DOHH2 (cell line): ENCODE measurements around the gene HOXD8.

Experiments used
- H3F3A ChIP-seq: fragments of 200-600 bp; sonication (generic), shearing (Covaris generic); 2 replicates; pipeline ENCODE4 v1.6.0; 2016; ENCODE audit warnings: antibody characterized with exemption, mild to moderate bottlenecking; ENCODE audit not compliant: control insufficient read depth, insufficient read depth
- H3K27ac ChIP-seq: fragments of 200-600 bp; sonication (generic); 2 replicates; pipeline ENCODE4 v1.5.1; 2014; ENCODE audit warnings: low read depth, mild to moderate bottlenecking, low read length, moderate library complexity
- H3K27me3 ChIP-seq: fragments of 200-600 bp; sonication (generic); 2 replicates; pipeline ENCODE4 v1.6.1; 2014; ENCODE audit warnings: mild to moderate bottlenecking, low read length, mixed read lengths; ENCODE audit not compliant: control insufficient read depth
- H3K36me3 ChIP-seq: fragments of 200-600 bp; sonication (generic); 2 replicates; pipeline ENCODE4 v1.6.1; 2014; ENCODE audit warnings: mild to moderate bottlenecking, low read length, moderate library complexity, mixed read lengths; ENCODE audit not compliant: control insufficient read depth
- H3K4me1 ChIP-seq: fragments of 200-600 bp; sonication (generic); 2 replicates; pipeline ENCODE4 v1.6.1; 2014; ENCODE audit warnings: mild to moderate bottlenecking, low read length, mixed read lengths; ENCODE audit not compliant: control insufficient read depth
- H3K4me2 ChIP-seq: fragments of 200-600 bp; sonication (generic); 2 replicates; pipeline ENCODE4 v1.6.0; 2014; ENCODE audit warnings: mild to moderate bottlenecking, low read length, moderate library complexity
- H3K4me3 ChIP-seq: fragments of 200-600 bp; sonication (generic); 2 replicates; pipeline ENCODE4 v1.5.1; 2014; ENCODE audit warnings: mild to moderate bottlenecking, low read length, mixed read lengths
- H3K79me2 ChIP-seq: fragments of 200-600 bp; sonication (generic); 2 replicates; pipeline ENCODE4 v1.6.1; 2014; ENCODE audit warnings: mild to moderate bottlenecking, low read length, mixed read lengths; ENCODE audit not compliant: control insufficient read depth
- H3K9me2 ChIP-seq: fragments of 200-600 bp; sonication (generic); replicated peaks from 2 replicates; pipeline ENCODE4 v1.6.1; 2014; ENCODE audit warnings: mild to moderate bottlenecking, low read length, mixed read lengths; ENCODE audit not compliant: control insufficient read depth
- H3K9me3 ChIP-seq: fragments of 200-600 bp; sonication (generic); 2 replicates; pipeline ENCODE4 v1.6.1; 2014; ENCODE audit warnings: antibody characterized with exemption, low read length, mixed read lengths; ENCODE audit not compliant: control insufficient read depth, insufficient read depth
- H4K20me1 ChIP-seq: fragments of 200-600 bp; sonication (generic); 2 replicates; pipeline ENCODE4 v1.6.0; 2014; ENCODE audit warnings: low read depth, mild to moderate bottlenecking, antibody characterized with exemption, low read length, moderate library complexity; ENCODE audit not compliant: control insufficient read depth, insufficient read depth
- EZH2phosphoT487 ChIP-seq: fragments of 200-600 bp; sonication (generic); IDR thresholded peaks from 2 replicates; pipeline ENCODE4 v1.6.1; 2017; ENCODE audit warnings: borderline replicate concordance, mild to moderate bottlenecking, antibody characterized with exemption, low read length, moderate library complexity, mixed read lengths
- TF ChIP-seq, protein P1 (sequence below): fragments of 200-600 bp; sonication (generic); IDR thresholded peaks from one replicate; pipeline ENCODE4 v1.5.1; 2014; ENCODE audit warnings: antibody characterized with exemption, mild to moderate bottlenecking, low read depth, low read length; ENCODE audit not compliant: poor library complexity, severe bottlenecking

The HOXD8 gene

GRCh38 chr2:176172895-176173566 is 43.5 kb downstream of the HOXD8 start:
- no peaks in the 10 kb centered on the region for H3K9me2 ChIP-seq
- H3K9me3 ChIP-seq = no peaks in the 10 kb centered on the region
- H3F3A ChIP-seq = no peaks in the 10 kb centered on the region
- no peak overlapping the region for H3K27ac ChIP-seq
- no peaks in the 10 kb centered on the region for H3K36me3 ChIP-seq
- no peaks in the 10 kb centered on the region for H3K79me2 ChIP-seq
- H3K4me1 ChIP-seq = no peaks in the 10 kb centered on the region
- H3K4me2 ChIP-seq = no peak overlapping the region
- no peak overlapping the region for H3K4me3 ChIP-seq
- TF ChIP-seq EZH2phosphoT487 = no peak
- TF ChIP-seq, protein P1, sequence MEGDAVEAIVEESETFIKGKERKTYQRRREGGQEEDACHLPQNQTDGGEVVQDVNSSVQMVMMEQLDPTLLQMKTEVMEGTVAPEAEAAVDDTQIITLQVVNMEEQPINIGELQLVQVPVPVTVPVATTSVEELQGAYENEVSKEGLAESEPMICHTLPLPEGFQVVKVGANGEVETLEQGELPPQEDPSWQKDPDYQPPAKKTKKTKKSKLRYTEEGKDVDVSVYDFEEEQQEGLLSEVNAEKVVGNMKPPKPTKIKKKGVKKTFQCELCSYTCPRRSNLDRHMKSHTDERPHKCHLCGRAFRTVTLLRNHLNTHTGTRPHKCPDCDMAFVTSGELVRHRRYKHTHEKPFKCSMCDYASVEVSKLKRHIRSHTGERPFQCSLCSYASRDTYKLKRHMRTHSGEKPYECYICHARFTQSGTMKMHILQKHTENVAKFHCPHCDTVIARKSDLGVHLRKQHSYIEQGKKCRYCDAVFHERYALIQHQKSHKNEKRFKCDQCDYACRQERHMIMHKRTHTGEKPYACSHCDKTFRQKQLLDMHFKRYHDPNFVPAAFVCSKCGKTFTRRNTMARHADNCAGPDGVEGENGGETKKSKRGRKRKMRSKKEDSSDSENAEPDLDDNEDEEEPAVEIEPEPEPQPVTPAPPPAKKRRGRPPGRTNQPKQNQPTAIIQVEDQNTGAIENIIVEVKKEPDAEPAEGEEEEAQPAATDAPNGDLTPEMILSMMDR = no peak
- peaks cover 45% of the 10 kb centered on the region for H3K27me3 ChIP-seq
- no peaks in the 10 kb centered on the region for H4K20me1 ChIP-seq

DNA sequence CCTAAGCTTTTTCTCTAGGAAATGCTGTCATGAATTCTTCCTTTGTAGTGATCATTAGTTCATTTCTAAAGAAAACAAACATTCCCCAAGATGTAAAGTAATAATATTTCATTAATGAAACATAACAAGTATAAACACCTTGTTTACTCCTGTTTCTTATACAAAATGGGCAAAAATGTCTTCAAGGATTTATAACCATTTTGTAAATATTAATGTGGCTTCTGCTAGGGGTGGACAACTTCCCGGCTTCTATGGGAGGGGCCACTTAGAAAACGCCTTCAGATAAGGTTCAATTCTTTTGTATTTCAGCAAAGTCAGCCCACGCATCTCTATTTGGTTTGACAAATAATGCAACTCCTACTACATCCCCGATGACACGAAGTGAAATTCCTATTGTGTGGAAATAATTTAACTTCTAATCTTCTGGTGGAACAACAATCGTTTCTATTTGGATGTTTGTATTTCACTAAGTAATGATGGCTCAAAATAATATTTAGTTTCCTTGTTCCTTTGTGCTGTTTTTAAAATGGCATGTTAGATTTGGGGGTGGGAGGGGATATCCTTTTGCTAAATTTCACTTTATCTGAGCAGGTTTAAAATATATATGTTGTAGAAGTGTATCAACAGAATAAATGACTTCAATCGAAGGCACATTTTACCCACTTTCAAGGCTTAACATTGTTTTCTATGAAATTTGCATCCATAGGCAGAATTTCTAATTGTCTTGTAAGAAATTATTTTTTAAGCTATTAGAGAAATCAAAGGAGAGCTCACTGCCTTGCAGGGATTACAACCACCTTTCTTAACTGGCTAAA is 44.3 kb downstream of the HOXD8 start:
- Histone ChIP-seq H3K9me2 (no peaks in the 10 kb centered on the region), H3K4me1 (no peaks in the 10 kb centered on the region), H3K79me2 (no peaks in the 10 kb centered on the region), H3K27me3 (peaks cover 52% of the 10 kb centered on the region), H3K4me2 (no peak overlapping the region), H3K27ac (no peak overlapping the region), H3K9me3 (no peaks in the 10 kb centered on the region), H3K36me3 (no peaks in the 10 kb centered on the region), H3F3A (no peaks in the 10 kb centered on the region), H4K20me1 (no peaks in the 10 kb centered on the region), H3K4me3 (no peak overlapping the region)
- TF ChIP-seq, protein P1 = no peak
- no peak for TF ChIP-seq EZH2phosphoT487

DNA sequence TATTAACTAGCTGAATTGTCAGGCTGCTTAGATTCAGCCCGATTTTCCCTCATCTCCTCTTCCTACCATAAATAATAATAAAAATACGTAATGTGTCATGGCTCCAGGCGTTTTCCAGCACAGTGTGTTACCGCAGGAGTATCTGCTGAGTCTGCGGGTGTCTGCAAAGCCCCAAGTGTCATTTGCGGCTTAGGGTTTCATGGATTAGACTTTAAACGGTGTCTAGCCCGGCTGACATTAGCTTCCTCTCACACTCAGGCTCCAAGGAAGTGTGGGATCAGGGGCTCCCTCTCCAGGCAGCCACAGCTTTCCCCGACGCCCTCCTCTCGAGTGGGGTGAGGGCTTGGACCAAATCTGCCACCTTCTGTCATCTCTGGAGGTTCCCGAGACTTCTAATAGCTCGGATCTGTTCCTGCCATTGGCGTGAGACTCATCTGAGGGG is 44.9 kb downstream of the HOXD8 start:
- TF ChIP-seq EZH2phosphoT487 = no peak
- TF ChIP-seq, protein P1 = no peak
- peaks cover 56% of the 10 kb centered on the region for H3K27me3 ChIP-seq
- H3K9me2 ChIP-seq = no peaks in the 10 kb centered on the region
- H3K4me3 ChIP-seq = no peak overlapping the region
- H3K79me2 ChIP-seq = no peaks in the 10 kb centered on the region
- no peaks in the 10 kb centered on the region for H3K36me3 ChIP-seq
- H3K4me1 ChIP-seq = no peaks in the 10 kb centered on the region
- no peak overlapping the region for H3K4me2 ChIP-seq
- H3K9me3 ChIP-seq = no peaks in the 10 kb centered on the region
- no peak overlapping the region for H3K27ac ChIP-seq
- no peaks in the 10 kb centered on the region for H4K20me1 ChIP-seq
- no peaks in the 10 kb centered on the region for H3F3A ChIP-seq
